HepG2 (cell line): Measurements from ENCODE around the gene PYHIN1. TPM values are rescaled to one million over a fixed set of nuclear protein-coding genes. Genes with fewer than 3 reads are reported as not detected.

ENCODE experiments used
- ATAC-seq: fragments of 200-7000 bp; cut with Tn5 transposase; 3 replicates; pipeline ENCODE4 v1.9.1; 2020; ENCODE audit warnings: mild to moderate bottlenecking, moderate library complexity
- BruUV-seq: library from RNA; stranded (reverse); fragments of 400-500 nt; replicated peaks from 2 replicates; lab custom pipeline; 2021; lab: Mats Ljungman, UMichigan
- CTCF ChIA-PET: fragments of 300-600 bp; formaldehyde crosslinking; extraction: SDS; loops from one replicate; lab custom pipeline; 2021; ENCODE audit warnings: low total read pairs, inconsistent platforms, low intra/inter-chr PET ratio; lab: Yijun Ruan, JAX
- POLR2A ChIA-PET: fragments of 350-600 bp; sonication (Branson Sonifier 250); formaldehyde crosslinking; loops from one replicate; lab custom pipeline; 2020; ENCODE audit warnings: antibody characterized with exemption, inconsistent platforms; lab: Yijun Ruan, JAX
- DNase-seq: peaks from one replicate; pipeline ENCODE4 v3.0.0-alpha.2; 2015; ENCODE audit warnings: low spot score
- FAIRE-seq: peaks from 3 replicates; lab custom pipeline; 2011; peaks lifted over from hg19 to GRCh38; lab: Jason Lieb, UNC
- H2AFZ ChIP-seq: one replicate; pipeline ENCODE4 v1.6.1; 2011; ENCODE audit warnings: low read length, inconsistent platforms
- H3K27ac ChIP-seq: fragments of 300-600 bp; 3 replicates; pipeline ENCODE4 v1.8.0; 2011; ENCODE audit warnings: mixed run types, mild to moderate bottlenecking, mixed read lengths, low read length, inconsistent platforms; ENCODE audit not compliant: insufficient read depth; ENCODE audit errors: extremely low read length
- H3K27me3 ChIP-seq, 2 experiments: fragments of 200-600 bp in 1 of 2; 2 replicates in 1 of 2; 3 replicates in 1 of 2; pipeline versions ENCODE4 v1.6.0 to v1.8.0; 2011; ENCODE audit warnings: low read length in 2 of 2, mild to moderate bottlenecking in 2 of 2, moderate library complexity in 2 of 2, inconsistent platforms in 1 of 2; ENCODE audit not compliant: insufficient read depth in 2 of 2, control insufficient read depth in 1 of 2
- H3K36me3 ChIP-seq, 2 experiments: fragments of 200-600 bp in 1 of 2; replicated peaks in 1 of 2; 2 replicates in 1 of 2; 3 replicates in 1 of 2; pipeline versions ENCODE4 v1.5.1 to v1.8.0; 2011; ENCODE audit warnings: low read length in 2 of 2, inconsistent platforms in 1 of 2; ENCODE audit not compliant: insufficient read depth in 2 of 2, control insufficient read depth in 1 of 2
- H3K4me1 ChIP-seq: 2 replicates; pipeline ENCODE4 v1.5.1; 2012; ENCODE audit warnings: low read length, inconsistent platforms; ENCODE audit not compliant: insufficient read depth
- H3K4me2 ChIP-seq: 2 replicates; pipeline ENCODE4 v1.6.0; 2011; ENCODE audit warnings: low read depth, low read length, inconsistent platforms
- H3K4me3 ChIP-seq, 3 experiments: fragments of 200-600 bp in 1 of 3; sonication (generic), shearing (Covaris generic) in 1 of 3; replicated peaks in 1 of 3; 2 replicates each; pipeline ENCODE4 v1.5.1; 2011 to 2016; ENCODE audit warnings: low read length in 3 of 3, inconsistent platforms in 2 of 3, low read depth in 2 of 3, mild to moderate bottlenecking in 2 of 3, control low read depth in 1 of 3, mixed read lengths in 1 of 3; ENCODE audit not compliant: insufficient read depth in 1 of 3
- H3K79me2 ChIP-seq: one replicate; pipeline ENCODE4 v1.6.1; 2011; ENCODE audit warnings: low read length, inconsistent platforms; ENCODE audit not compliant: insufficient read depth
- H3K9ac ChIP-seq: 2 replicates; pipeline ENCODE4 v1.6.0; 2011; ENCODE audit warnings: mild to moderate bottlenecking, low read depth, low read length, inconsistent platforms; ENCODE audit not compliant: insufficient read depth
- H3K9me3 ChIP-seq: 2 replicates; pipeline ENCODE4 v1.5.1; 2012; ENCODE audit warnings: mild to moderate bottlenecking, low read length
- H4K20me1 ChIP-seq: 2 replicates; pipeline ENCODE4 v1.6.0; 2011; ENCODE audit warnings: inconsistent platforms, mild to moderate bottlenecking, low read length, moderate library complexity; ENCODE audit not compliant: insufficient read depth
- BORCS8-MEF2B ChIP-seq: sonication (generic); formaldehyde crosslinking; IDR thresholded peaks from 2 replicates; pipeline ENCODE4 v1.8.0; 2022; ENCODE audit warnings: mild to moderate bottlenecking, missing genetic modification reagents
- BRF2 ChIP-seq: sonication (generic); formaldehyde crosslinking; IDR thresholded peaks from 2 replicates; pipeline ENCODE4 v1.8.1; 2022; ENCODE audit warnings: mild to moderate bottlenecking, missing genetic modification reagents
- CHD4 ChIP-seq: fragments of 200-600 bp; sonication (generic); IDR thresholded peaks from 2 replicates; pipeline ENCODE4 v1.7.0; 2017; ENCODE audit warnings: mild to moderate bottlenecking, low read length, borderline replicate concordance
- ETV6 ChIP-seq: sonication (generic); formaldehyde crosslinking; conservative IDR thresholded peaks from 2 replicates; pipeline ENCODE4 v1.4.0; 2020; ENCODE audit warnings: missing genetic modification reagents
- FOXP4 ChIP-seq: sonication (generic); formaldehyde crosslinking; IDR thresholded peaks from 2 replicates; pipeline ENCODE4 v1.4.0; 2020; ENCODE audit warnings: missing genetic modification reagents
- IRF2 ChIP-seq: IDR thresholded peaks from 2 replicates; pipeline ENCODE4 v1.6.1; 2018; ENCODE audit warnings: missing genetic modification reagents, missing compliant biosample characterization
- MTA3 ChIP-seq: sonication (generic); formaldehyde crosslinking; IDR thresholded peaks from 2 replicates; pipeline ENCODE4 v1.4.0; 2020; ENCODE audit warnings: missing genetic modification reagents
- SAFB2 ChIP-seq: sonication (generic); formaldehyde crosslinking; IDR thresholded peaks from 2 replicates; pipeline ENCODE4 v1.5.1; 2020; ENCODE audit warnings: missing genetic modification reagents, low read depth, mild to moderate bottlenecking, borderline replicate concordance
- SMARCC2 ChIP-seq: fragments of 450-650 bp; IDR thresholded peaks from 2 replicates; pipeline ENCODE4 v1.6.1; 2017; ENCODE audit warnings: antibody characterized with exemption, mild to moderate bottlenecking
- SP1 ChIP-seq, 2 experiments: fragments of 450-650 bp in 1 of 2; sonication (generic) in 1 of 2; formaldehyde crosslinking in 1 of 2; IDR thresholded peaks; 2 replicates each; pipeline versions ENCODE4 v1.4.0 to v1.6.1; 2016 to 2020; ENCODE audit warnings: missing genetic modification reagents in 1 of 2
- ZFP36 ChIP-seq: fragments of 150-350 bp; IDR thresholded peaks from 2 replicates; pipeline ENCODE4 v1.6.1; 2018; ENCODE audit warnings: borderline replicate concordance, low read length, low read depth; ENCODE audit not compliant: partially characterized antibody
- ZNF598 ChIP-seq: sonication (generic); formaldehyde crosslinking; IDR thresholded peaks from 2 replicates; pipeline ENCODE4 v1.5.1; 2020; ENCODE audit warnings: mild to moderate bottlenecking, missing genetic modification reagents, borderline replicate concordance
- WGBS: methylation state at CpG from one replicate; pipeline ENCODE4 v1.1.6; 2017; ENCODE audit warnings: low lambda C conversion rate; 5-methylcytosine and 5-hydroxymethylcytosine counted together
- in situ Hi-C: cut with HindIII; loops from 2 replicates; pipeline ENCODE4 v1.10.0; 2017; ENCODE audit warnings: low pct_unique_long_range_greater_than_20kb; ENCODE audit not compliant: extremely low pct_ligation_motif_present
- intact Hi-C: fragments of 100-400 bp; cut with micrococcal nuclease; formaldehyde crosslinking; loops from one replicate; pipeline ENCODE4 v1.10.0; 2022; ENCODE audit not compliant: unreplicated experiment
- polyA plus RNA-seq, 8 experiments: library from polyadenylated mRNA; depleted of rRNA in 3 of 8; stranded (reverse) in 7 of 8; unstranded in 1 of 8; fragments of >200 nt; fragmentation: Illumina TruSeq in 4 of 8; extraction: Trizol in 4 of 8; gene quantifications; 2 replicates each; pipeline versions ENCODE4 v1.2.1 to v1.2.3, GENCODE V29; 2011 to 2016; ENCODE audit warnings: low read depth in 4 of 8, missing spikeins in 1 of 8, mixed read lengths in 1 of 8; ENCODE audit not compliant: insufficient read depth in 1 of 8
- total RNA-seq, 5 experiments: library from RNA; depleted of rRNA; stranded (reverse); fragments of >200 nt; fragmentation: Illumina TruSeq; extraction: Trizol; gene quantifications; 2 replicates each; pipeline ENCODE4 v1.2.3, GENCODE V29; 2016; ENCODE audit warnings: low read depth in 1 of 5

Gene PYHIN1
- total and polyA plus RNA-seq, 2 of the 13 experiments (the other 11 are each of a cell fraction or from before 2014, with no cell fraction given), result not detected

GRCh38 chr1:159023723-159024122 is 92.4 kb downstream of the PYHIN1 start (continued):
- no peak for TF ChIP-seq BRF2 (CRISPR knock-in tag)
- TF ChIP-seq SAFB2, result no peak
- no peak for TF ChIP-seq MTA3 (CRISPR knock-in tag)
- no peak for TF ChIP-seq BORCS8-MEF2B (CRISPR knock-in tag)

GRCh38 chr1:159025043-159025442 is 93.7 kb downstream of the PYHIN1 start:
- no peak for ATAC-seq
- Histone ChIP-seq H3K9ac (no peak overlapping the region), H3K27ac (no peak overlapping the region), H3K4me3 (no peak overlapping the region), H3K27me3 (no peaks in the 10 kb centered on the region; a peak in 1 of 5 replicates), H3K36me3 (no peaks in the 10 kb centered on the region), H3K4me2 (no peak overlapping the region), H3K9me3 (no peaks in the 10 kb centered on the region), H3K79me2 (no peaks in the 10 kb centered on the region), H4K20me1 (no peaks in the 10 kb centered on the region), H3K4me1 (no peaks in the 10 kb centered on the region), H2AFZ (no peak overlapping the region)
- DNase-seq, result no peak
- intact Hi-C loops (no loop called here), in situ Hi-C loops (no loop called here)
- no TSS peak for BruUV-seq
- FAIRE-seq, result no peak
- POLR2A ChIA-PET, result no interaction called here
- TF ChIP-seq ETV6 (CRISPR knock-in tag), result no peak
- TF ChIP-seq IRF2 (CRISPR knock-in tag), result no peak
- TF ChIP-seq ZFP36, result no peak
- no peak for TF ChIP-seq FOXP4 (CRISPR knock-in tag)
- no peak for TF ChIP-seq CHD4
- no peak for TF ChIP-seq ZNF598 (CRISPR knock-in tag)
- TF ChIP-seq SP1 (IDR thresholded peaks at IDR 0.05), result no peak
- no peak for TF ChIP-seq SP1 (CRISPR knock-in tag; IDR thresholded peaks at IDR 0.05)
- no peak for TF ChIP-seq SMARCC2
- CTCF ChIA-PET, result no interaction called here
- 17% methylated on average over 7 of the region's 7 CpGs for WGBS

Other genes with a start within 250 kb of the PYHIN1 start
- gene SPTA1, start 244.8 kb upstream of the PYHIN1 start, total RNA-seq (2016; rRNA removed; fragmentation: Illumina TruSeq; extraction: Trizol), result not detected in 2 replicates
- gene SPTA1, start 244.8 kb upstream of the PYHIN1 start, polyA plus RNA-seq (2011; rRNA removed), result not detected in 2 replicates
- gene OR6K2, start 230.9 kb upstream of the PYHIN1 start, total RNA-seq (2016; rRNA removed; fragmentation: Illumina TruSeq; extraction: Trizol), result not detected in 2 replicates
- not detected in 2 replicates for gene OR6K2, start 230.9 kb upstream of the PYHIN1 start, polyA plus RNA-seq (2011; rRNA removed)
- not detected in 2 replicates for gene OR6K3, start 210.8 kb upstream of the PYHIN1 start, total RNA-seq (2016; rRNA removed; fragmentation: Illumina TruSeq; extraction: Trizol)
- not detected in 2 replicates for gene OR6K3, start 210.8 kb upstream of the PYHIN1 start, polyA plus RNA-seq (2011; rRNA removed)
- not detected in 2 replicates for gene OR6K6, start 176.8 kb upstream of the PYHIN1 start, total RNA-seq (2016; rRNA removed; fragmentation: Illumina TruSeq; extraction: Trizol)
- gene OR6K6, start 176.8 kb upstream of the PYHIN1 start, polyA plus RNA-seq (2011; rRNA removed), result not detected in 2 replicates
- not detected in 2 replicates for gene OR6N1, start 159.4 kb upstream of the PYHIN1 start, total RNA-seq (2016; rRNA removed; fragmentation: Illumina TruSeq; extraction: Trizol)
- gene OR6N1, start 159.4 kb upstream of the PYHIN1 start, polyA plus RNA-seq (2011; rRNA removed), result not detected in 2 replicates
- gene OR6N2, start 150.3 kb upstream of the PYHIN1 start, total RNA-seq (2016; rRNA removed; fragmentation: Illumina TruSeq; extraction: Trizol), result not detected in 2 replicates
- gene OR6N2, start 150.3 kb upstream of the PYHIN1 start, polyA plus RNA-seq (2011; rRNA removed), result not detected in 2 replicates
- gene MNDA, start 100.2 kb upstream of the PYHIN1 start, total RNA-seq (2016; rRNA removed; fragmentation: Illumina TruSeq; extraction: Trizol), result not detected in 2 replicates
- not detected in 2 replicates for gene MNDA, start 100.2 kb upstream of the PYHIN1 start, polyA plus RNA-seq (2011; rRNA removed)
- not detected in 2 replicates for gene IFI16, start 78.4 kb downstream of the PYHIN1 start, total RNA-seq (2016; rRNA removed; fragmentation: Illumina TruSeq; extraction: Trizol)
- gene IFI16, start 78.4 kb downstream of the PYHIN1 start, polyA plus RNA-seq (2011; rRNA removed), result 0.04 TPM in 1 of 2 replicates, not detected in the other
- not detected in 2 replicates for gene AIM2, start 145.2 kb downstream of the PYHIN1 start, total RNA-seq (2016; rRNA removed; fragmentation: Illumina TruSeq; extraction: Trizol)
- gene AIM2, start 145.2 kb downstream of the PYHIN1 start, polyA plus RNA-seq (2011; rRNA removed), result not detected in 2 replicates
- not detected in 2 replicates for gene CADM3, start 240.1 kb downstream of the PYHIN1 start, total RNA-seq (2016; rRNA removed; fragmentation: Illumina TruSeq; extraction: Trizol)
- gene CADM3, start 240.1 kb downstream of the PYHIN1 start, polyA plus RNA-seq (2011; rRNA removed), result not detected in 2 replicates